Measurements from ENCODE around the gene SMPDL3A.

SMPDL3A gene

DNA sequence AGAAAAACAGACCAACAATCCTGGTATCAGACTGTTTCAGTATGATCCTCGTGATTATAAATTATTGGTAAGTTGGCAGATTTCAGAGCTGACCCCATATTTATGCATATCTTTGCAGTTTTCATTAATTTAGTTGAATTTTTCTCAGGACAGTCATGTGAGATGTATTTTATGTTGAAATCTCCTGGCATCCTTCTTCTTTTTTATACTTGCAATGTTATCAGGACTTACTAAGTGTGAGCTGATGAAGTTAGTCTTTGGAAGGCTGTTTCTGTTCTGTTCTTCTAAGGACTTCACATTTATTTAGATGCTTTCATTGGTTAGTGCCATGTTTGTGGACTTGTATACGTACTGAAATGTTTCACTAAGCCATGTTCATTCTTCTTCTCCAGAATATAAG, 17.2 kb downstream of the SMPDL3A start:
- no peak overlapping the region for H3K4me3 ChIP-seq (ENCODE audit: low read depth, low read length)
- TF ChIP-seq, protein P1, sequence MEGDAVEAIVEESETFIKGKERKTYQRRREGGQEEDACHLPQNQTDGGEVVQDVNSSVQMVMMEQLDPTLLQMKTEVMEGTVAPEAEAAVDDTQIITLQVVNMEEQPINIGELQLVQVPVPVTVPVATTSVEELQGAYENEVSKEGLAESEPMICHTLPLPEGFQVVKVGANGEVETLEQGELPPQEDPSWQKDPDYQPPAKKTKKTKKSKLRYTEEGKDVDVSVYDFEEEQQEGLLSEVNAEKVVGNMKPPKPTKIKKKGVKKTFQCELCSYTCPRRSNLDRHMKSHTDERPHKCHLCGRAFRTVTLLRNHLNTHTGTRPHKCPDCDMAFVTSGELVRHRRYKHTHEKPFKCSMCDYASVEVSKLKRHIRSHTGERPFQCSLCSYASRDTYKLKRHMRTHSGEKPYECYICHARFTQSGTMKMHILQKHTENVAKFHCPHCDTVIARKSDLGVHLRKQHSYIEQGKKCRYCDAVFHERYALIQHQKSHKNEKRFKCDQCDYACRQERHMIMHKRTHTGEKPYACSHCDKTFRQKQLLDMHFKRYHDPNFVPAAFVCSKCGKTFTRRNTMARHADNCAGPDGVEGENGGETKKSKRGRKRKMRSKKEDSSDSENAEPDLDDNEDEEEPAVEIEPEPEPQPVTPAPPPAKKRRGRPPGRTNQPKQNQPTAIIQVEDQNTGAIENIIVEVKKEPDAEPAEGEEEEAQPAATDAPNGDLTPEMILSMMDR (IDR thresholded peaks at IDR 0.05; ENCODE audit: low read depth, low read length): no peak

DNA sequence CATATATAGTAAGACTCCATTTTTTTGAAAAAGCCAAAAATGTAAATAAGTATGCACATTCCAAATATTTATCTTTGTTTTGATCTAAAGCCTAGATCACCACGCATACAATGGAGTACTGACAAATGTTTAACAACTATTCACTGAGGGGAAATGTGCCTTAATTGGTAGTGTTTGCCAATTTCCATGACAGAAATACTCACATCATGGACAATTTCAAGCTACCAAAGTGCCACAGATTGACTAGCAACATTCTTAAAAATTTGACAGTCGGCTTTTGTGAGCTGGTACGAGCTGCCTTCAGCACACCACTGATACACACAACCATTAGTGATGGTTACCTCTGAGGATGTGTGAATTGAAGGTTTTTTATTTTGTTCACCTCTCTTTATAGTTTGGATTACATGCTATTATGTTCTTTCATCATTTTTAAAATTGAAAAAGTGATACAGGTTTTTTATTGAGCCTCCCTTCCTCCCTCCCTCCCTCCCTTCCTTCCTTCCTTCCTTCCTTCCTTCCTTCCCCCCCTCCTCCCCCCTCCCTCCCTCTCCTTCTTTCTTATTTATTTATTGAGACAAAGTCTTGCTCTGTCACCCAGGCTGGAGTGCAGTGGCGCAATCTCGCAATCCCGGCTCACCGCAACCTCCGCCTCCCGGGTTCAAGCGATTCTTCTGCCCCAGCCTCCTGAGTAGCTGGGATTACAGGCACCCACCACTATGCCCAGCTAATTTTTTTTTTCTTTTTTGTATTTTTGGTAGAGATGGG, 19.2 kb downstream of the SMPDL3A start:
- TF ChIP-seq, protein P1 (IDR thresholded peaks at IDR 0.05; ENCODE audit: low read depth, low read length): no peak
- no peak overlapping the region for H3K4me3 ChIP-seq (ENCODE audit: low read depth, low read length)

DNA sequence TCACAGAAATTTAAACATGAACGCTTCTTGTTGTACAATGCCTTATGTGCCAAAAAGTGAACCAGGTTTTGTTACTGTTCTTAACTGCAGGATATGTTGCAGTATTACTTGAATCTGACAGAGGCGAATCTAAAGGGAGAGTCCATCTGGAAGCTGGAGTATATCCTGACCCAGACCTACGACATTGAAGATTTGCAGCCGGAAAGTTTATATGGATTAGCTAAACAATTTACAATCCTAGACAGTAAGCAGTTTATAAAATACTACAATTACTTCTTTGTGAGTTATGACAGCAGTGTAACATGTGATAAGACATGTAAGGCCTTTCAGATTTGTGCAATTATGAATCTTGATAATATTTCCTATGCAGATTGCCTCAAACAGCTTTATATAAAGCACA, 19.9 kb downstream of the SMPDL3A start:
- TF ChIP-seq, protein P1 (IDR thresholded peaks at IDR 0.05; ENCODE audit: low read depth, low read length): no peak
- H3K4me3 ChIP-seq (ENCODE audit: low read depth, low read length): no peak overlapping the region

DNA sequence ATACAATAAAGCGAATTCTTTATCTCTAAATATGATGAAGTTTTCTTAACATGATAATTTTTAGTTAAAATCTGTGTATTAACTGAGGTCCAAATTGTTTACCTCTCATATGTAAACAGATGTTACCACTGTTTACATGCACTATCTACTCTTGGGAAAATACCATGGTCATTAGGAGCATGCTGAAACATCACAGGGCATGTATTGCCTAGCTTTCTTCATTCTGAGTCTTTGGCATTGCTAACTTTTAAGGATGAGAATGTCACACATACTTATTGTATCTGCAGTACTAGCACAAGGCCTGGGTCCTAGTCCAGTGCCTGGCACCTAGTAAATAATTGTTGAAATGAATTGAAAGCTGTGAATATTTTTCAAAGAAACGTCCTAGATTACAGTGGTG, 20.6 kb downstream of the SMPDL3A start:
- TF ChIP-seq, protein P1 (IDR thresholded peaks at IDR 0.05; ENCODE audit: low read depth, low read length): no peak

DNA sequence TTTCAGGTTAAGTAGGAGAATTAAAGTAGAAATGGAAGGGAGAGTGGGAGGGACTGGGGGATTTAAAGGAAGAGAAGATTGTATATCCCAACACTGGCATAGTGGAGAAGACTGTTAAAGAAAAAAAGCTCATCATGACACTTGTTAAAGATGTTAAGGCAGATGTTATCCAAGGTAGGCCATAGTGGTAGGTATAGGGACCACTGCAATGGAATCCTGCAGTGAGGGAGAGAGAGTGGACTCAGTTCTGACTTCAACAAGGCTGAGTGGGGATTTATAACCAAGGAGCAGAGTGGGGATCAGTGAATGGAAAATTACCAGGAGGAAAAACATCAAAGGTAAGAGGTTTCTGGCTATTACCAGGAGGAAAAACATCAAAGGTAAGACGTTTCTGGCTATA, 21.1 kb downstream of the SMPDL3A start:
- TF ChIP-seq, protein P1 (IDR thresholded peaks at IDR 0.05; ENCODE audit: low read depth, low read length): no peak
- H3K4me3 ChIP-seq (ENCODE audit: low read depth, low read length): no peak overlapping the region

More for the DNA sequence above, 20.6 kb downstream of the SMPDL3A start:
- H3K4me3 ChIP-seq (ENCODE audit: low read depth, low read length): no peak overlapping the region

DNA sequence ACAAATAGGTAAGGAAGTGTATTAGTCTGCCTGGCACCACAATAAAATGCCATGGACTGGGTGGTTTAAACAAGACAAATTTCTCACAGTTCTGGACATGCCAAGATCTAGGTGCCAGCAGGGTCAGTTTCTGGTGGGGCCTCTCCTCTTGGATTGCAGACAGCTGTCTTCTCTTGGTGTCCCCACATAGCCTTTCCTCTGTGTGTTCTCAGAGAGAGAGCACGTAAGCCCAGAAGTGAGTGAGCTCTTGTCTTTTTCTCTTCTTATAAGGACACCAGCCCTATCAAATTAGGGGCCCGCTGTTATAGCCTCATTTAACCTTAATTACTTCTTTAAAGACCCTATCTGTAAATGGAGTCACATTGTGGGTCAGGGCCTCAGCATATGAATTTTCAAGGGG, 28.3 kb downstream of the SMPDL3A start:
- TF ChIP-seq, protein P1 (IDR thresholded peaks at IDR 0.05; ENCODE audit: low read depth, low read length): no peak
- no peak overlapping the region for H3K4me3 ChIP-seq (ENCODE audit: low read depth, low read length)

DNA sequence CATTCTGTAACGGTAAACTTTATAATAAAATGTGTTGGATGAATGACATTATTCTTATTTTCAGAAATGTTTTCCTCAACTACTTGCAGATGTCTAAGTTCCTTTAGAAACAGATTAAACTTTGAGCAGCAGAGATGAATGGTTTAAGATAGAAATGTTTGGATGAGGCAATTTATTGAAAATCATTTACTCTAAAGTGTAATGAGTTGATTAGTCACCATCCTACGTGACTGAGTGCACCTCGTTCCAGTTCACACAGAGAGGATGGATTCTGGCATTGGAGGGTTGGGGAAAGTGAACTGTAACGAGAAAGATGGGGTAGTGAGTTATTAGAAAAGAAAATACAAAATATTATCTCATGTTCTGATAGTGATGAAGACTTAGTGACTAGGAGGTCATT, 28.7 kb downstream of the SMPDL3A start:
- TF ChIP-seq, protein P1 (IDR thresholded peaks at IDR 0.05; ENCODE audit: low read depth, low read length): no peak
- H3K4me3 ChIP-seq (ENCODE audit: low read depth, low read length): no peak overlapping the region

Measured in WI38 (cell line).